GM21529 (cell line): ENCODE data around the gene DUSP5.
"Not testable (repeated sequence)": the region's sequence is repeated elsewhere in the genome, so short reads cannot be mapped to it uniquely, and the experiment has no call there.

Source experiments
- ATAC-seq: cut with Tn5 transposase; IDR thresholded peaks from one replicate; pipeline ENCODE4 v1.9.1; 2021; ENCODE audit not compliant: unreplicated experiment

The DUSP5 gene

GRCh38 chr10:110497438-110498086, at the start of gene DUSP5:
Gene DUSP5, plus strand, starts transcription at chr10:110497907. Its CDS starts 215 bp downstream, at chr10:110498122.
- peak; percentile 58 for ATAC-seq

- ATAC-seq: no peak
These were observed 48.9 kb upstream of the DUSP5 start for GRCh38 chr10:110448682-110449418.

- no peak for ATAC-seq
These were observed 42.3 kb upstream of the DUSP5 start for GRCh38 chr10:110455446-110455845.

DNA sequence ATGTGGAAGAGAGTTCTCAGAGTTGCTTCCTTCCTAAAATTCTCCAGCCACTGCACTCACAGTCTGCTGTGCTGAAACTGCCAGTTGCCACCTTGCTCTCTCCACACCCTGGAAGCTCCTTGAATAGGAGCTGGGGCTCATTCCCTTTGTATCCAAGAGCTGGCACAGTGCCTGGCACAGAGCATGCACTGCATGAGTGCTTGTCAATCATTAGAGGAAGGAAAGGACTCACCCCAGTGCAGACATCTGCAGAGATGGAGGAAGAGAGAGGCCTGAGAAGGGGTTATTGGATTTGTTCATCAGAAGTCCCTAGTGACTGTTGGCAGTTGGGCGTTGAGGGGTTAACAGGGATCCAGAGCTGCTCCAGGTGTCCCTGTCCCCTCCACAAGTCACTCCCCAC, 41.7 kb upstream of the DUSP5 start:
- ATAC-seq: no peak

DNA sequence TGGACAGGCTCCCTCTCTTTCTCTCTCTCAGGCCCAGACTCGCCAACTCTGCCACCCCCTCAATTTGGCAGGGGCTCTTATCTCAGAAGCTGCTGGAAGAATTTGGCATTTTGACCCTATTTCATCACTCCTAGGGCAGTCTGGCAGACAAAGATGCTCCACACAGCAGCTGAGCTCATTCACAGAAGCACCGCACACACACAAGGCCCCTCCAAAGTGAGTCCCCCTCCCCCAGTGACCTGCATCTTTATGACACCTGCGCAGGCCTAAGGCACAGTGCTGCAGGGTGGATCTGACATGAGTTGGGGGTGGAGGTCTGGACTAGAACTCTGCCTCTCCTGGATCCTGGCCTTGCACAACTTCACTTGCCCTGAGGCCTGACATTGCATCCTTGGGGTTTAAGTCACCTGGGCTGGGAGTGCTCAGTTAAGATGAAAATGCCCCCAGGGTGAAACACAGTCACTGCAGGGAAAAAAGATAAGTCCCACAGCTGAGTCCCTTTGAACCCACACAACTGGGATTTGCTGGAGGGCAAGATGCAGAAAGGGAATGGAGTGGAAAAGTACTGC, 41.1 kb upstream of the DUSP5 start:
- no peak for ATAC-seq

- ATAC-seq: peak; percentile 31
These were observed 39.9 kb upstream of the DUSP5 start for GRCh38 chr10:110457851-110458250.

GRCh38 chr10:110458266-110458920, 39.3 kb upstream of the DUSP5 start:
- ATAC-seq: peak; percentile 51

- ATAC-seq: no peak
These were observed 38.1 kb upstream of the DUSP5 start for GRCh38 chr10:110459600-110459999.

GRCh38 chr10:110460111-110460809, 37.4 kb upstream of the DUSP5 start:
- ATAC-seq: no peak

DNA sequence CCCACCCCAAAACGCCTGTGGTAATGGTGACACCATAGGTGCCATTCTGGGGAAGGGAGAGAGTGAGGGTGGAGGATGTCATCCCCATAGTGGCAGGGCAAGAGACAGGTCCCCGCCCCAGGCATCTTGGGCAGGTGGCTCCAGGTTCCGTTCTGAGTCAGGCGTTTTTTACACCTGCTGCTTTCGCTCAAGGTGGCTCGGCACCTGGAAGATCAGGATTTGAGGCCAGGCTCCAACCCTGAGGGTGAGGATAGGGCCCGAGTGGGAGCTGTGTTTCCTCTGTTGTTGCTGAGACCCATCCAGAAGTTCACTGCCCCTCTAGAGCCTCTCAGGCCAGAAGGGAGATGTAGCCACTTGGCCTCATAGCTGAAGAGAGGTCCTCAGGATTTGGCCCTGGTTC, 36.6 kb upstream of the DUSP5 start:
- ATAC-seq: no peak

GRCh38 chr10:110461530-110461929, 36.2 kb upstream of the DUSP5 start:
- no peak for ATAC-seq

- ATAC-seq: no peak
These were observed 35.3 kb upstream of the DUSP5 start for GRCh38 chr10:110462166-110463095.

DNA sequence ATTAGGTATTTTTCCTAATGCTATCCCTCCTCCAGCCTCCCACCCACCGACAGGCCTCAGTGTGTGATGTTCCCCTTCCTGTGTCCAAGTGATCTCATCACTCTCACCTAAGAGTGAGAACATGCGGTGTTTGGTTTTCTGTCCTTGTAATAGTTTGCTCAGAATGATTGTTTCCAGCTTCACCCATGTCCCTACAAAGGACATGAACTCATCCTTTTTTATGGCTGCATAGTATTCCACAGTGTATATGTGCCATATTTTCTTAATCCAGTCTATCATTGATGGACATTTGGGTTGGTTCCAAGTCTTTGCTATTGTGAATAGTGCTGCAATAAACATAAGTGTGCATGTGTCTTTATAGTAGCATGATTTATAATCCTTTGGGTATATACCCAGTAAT, 29.4 kb upstream of the DUSP5 start:
- ATAC-seq: not testable (repeated sequence)

DNA sequence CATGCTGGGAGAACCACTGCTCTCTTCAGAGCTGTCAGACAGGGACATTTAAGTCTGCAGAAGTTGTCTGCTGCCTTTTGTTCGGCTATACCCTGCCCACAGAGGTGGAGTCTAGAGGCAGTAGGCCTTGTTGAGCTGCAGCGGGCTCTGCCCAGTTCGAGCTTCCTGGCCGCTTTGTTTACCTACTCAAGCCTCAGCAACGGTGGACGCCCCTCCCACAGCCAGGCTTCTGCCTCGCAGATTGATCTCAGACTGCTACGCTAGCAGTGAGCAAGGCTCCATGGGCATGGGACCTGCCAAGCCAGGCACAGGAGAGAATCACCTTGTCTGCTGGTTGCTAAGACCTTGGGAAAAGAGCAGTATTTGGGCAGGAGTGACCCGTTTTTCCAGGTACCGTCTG, 27.2 kb upstream of the DUSP5 start:
- not testable (repeated sequence) for ATAC-seq

DNA sequence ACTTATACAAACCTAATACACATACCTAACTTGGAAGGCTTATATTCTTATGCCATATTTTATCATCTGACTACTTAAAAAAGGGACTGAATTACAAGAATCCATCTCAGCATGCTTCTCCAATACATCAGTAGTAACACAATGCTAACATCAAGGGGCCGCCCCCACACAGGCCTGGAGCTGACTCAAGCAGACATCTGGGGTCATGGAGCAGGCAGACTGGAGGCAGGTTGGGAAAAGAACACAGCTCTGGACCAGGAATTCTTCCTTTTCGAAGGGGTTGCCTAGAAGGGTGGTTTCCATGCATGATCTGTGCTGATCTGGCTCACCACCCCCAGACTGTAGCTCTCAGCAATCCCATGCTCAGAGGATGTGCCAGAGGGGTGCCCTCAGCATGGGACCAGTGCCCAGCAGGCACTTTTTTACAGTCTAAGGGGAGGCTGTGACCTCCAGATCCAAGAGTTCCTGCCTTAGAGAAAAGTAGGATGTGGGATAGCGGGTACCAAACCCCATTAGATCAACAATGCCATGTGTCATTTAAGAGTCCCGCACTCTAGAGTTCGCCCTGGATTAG, 26.1 kb upstream of the DUSP5 start:
- ATAC-seq: no peak

DNA sequence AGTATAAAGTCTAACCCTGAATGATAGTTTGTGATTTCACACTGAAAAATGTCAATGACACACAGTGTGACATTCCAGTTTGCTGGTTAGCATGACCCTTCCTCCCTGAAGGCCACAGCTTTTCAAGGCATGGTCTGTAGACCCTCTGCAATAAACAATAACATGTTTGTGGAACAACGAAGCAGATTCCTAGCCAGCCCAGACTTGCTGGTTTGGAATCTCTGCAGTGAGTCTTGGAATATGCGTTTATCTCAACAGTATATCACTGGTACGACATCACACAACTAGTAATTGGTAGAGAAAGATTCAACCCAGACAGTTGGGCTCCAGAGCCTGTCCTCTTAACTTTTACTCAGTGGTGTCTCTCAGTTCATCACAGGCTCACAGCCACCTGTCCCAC, 23.7 kb upstream of the DUSP5 start:
- no peak for ATAC-seq

DNA sequence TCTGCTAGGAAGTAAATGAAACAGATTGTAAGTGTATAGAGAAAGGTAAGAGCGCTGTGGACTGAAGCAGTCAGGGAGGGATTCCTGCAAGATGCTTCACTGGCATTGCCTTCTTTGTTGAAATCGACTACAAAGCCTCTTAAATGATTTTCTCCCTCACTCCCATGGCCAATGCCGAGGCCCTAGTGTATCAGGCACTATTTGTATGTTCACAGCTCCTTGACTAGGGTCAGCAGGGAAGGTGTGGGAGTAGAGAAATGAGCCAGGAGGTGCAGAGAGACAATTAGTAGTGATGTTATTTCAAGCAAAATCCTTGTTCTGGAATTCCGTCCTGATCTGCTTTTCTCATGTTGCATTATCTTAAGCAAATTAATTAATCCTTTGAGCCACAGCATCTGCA, 22.9 kb upstream of the DUSP5 start:
- ATAC-seq: no peak

GRCh38 chr10:110475722-110476515, 21.8 kb upstream of the DUSP5 start:
- ATAC-seq: no peak

DNA sequence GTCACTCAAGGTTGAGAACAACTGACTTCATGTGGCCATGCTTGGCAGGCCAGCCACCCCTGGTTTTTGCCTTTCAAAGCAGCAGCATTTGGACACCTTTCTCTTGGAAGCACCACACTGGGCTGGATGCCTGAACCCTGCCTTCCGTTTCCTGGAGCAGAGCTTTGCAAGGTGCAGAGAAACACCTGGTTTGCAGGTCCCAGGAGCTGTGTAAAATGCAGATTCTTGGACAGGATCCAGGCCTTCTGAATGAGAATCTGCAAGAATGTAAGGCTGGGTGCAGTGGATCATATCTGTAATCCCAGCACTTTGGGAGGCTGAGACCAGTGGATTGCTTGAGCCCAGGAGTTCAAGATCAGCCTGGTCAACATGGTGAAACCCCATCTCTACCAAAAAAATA, 18.0 kb upstream of the DUSP5 start:
- ATAC-seq: no peak
